ENCODE results near the gene ZNF282. TPM values are rescaled to one million over a fixed set of nuclear protein-coding genes. Genes with fewer than 3 reads are reported as not detected.

The ZNF282 gene
- total RNA-seq, 1 donor from 2014 or later, result 17.3 TPM

DNA sequence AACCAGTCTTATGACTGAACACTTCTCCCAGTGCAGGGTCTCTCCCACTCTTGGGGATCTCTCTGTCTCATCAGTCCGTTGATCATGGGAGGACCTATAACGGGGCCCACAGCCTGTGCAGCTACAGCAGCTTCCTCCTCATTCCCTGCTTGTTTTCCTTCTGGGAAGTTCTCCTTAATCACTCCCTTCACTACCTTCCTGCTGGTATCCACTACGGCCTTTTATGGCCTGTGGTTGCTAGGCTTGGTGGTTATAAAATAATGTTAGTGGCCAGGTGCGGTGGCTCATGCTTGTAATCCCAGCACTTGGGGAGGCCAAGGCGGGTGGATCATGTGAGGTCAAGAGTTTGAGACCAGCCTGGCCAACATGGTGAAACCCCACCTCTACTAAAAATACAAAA lies 3.5 kb upstream of the ZNF282 start:
- DNase-seq (ENCODE audit: low spot score), result no peak

- DNase-seq (ENCODE audit: low spot score), result no peak
Measured at GRCh38 chr7:149194799-149195179, 557 bp upstream of the ZNF282 start.

- no peak for DNase-seq (ENCODE audit: low spot score)
Measured at GRCh38 chr7:149196151-149196704, 882 bp downstream of the ZNF282 start.

- no peak for DNase-seq (ENCODE audit: low spot score)
Measured at GRCh38 chr7:149196705-149197171, 1.4 kb downstream of the ZNF282 start.

GRCh38 chr7:149197675-149198074 lies 2.3 kb downstream of the ZNF282 start:
- no peak for DNase-seq (ENCODE audit: low spot score)

DNA sequence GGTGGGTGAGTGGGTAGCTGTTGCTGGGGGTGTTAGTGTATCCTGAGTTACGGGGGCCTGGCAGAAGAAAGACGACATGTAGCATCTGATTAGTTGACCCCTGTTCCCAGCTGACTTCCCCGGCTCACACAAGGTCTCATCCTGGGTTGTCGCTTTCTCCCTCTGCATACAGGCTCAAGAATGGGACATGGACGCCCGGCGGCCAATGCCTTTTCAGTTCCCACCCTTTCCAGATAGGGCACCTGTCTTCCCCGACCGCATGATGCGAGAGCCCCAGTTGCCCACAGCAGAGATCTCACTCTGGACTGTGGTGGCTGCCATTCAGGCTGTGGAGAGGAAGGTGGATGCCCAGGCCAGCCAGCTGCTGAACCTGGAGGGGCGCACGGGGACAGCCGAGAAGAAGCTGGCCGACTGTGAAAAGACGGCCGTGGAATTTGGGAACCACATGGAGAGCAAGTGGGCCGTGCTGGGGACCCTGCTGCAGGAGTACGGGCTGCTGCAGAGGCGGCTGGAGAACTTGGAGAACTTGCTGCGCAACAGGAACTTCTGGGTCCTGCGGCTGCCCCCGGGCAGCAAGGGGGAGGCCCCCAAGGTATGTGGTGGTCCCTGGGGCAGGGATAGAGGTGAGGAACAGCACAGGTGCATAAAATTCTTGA lies 2.9 kb downstream of the ZNF282 start:
- DNase-seq (ENCODE audit: low spot score), result no peak

DNA sequence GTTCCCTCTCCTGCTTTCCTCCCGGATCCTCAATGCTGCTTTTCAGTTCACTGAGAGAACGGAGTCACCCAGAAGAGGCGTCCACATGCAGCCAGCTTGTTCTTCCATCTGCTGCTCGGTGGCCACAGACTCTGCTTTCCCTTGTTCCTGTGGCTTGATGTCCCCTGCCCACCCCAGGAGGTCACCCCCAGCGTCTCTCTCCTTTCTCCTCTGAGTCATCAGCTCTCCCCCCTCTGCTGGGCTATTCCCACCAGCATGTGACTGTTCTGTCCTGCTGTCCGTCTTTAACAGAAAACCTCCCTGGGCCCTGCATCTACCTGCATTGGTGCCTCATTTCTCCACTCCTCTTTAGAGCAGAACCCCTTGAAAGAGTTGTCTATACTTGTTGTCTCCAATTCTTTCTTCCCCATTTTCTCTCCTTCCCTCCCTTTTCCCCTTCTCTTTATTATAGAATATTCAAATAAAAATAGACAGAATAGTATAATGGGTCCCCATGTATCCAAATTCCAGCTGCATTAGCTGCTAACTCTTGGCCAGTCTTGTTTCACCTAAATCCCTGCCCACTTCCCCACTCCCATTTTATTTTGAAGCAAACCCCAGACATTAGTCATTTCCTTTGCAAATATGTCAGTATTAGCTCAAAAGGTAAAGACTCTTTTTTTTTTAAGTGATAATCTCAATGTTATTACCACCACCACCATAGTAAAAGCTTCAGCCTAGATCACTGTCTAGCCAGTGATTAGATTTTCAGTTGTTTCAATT lies 4.1 kb downstream of the ZNF282 start:
- no peak for DNase-seq (ENCODE audit: low spot score)

GRCh38 chr7:149202831-149203231 lies 7.5 kb downstream of the ZNF282 start:
- no peak for DNase-seq (ENCODE audit: low spot score)

DNA sequence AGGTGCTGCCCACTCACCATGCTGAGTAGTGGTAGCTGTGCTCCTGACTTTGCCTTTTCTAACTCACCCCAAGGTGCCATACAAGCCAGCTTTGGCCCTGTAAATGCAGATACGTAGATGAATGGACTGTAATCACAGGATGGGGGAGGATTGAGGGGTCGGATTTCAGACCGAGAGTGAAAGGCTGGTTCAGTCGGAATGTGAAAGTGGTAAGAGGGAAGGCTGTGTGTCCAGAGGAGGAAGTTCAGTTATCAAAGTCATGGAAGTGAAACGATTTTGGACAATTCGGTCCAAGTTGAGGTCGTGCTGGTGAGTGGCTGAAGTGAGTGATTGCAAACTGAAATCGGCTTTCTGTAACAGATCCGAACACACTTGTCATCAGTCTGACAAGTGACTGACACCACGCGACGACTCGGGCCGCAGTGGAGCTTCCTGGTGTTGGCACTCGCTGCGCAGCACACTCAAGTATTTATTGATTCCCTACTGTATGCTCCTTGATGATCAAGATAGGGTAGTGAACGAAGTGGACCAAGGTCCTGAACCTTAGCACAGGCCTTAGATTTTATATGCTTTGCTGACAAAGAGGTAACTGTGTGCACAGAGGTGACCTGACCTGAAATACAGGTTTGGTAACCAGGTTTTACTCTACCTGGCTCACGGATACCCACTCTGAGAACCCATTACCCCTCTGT lies 10.5 kb downstream of the ZNF282 start:
- DNase-seq (ENCODE audit: low spot score), result no peak

GRCh38 chr7:149207324-149208035 lies 12.1 kb downstream of the ZNF282 start:
- no peak for DNase-seq (ENCODE audit: low spot score)

DNA sequence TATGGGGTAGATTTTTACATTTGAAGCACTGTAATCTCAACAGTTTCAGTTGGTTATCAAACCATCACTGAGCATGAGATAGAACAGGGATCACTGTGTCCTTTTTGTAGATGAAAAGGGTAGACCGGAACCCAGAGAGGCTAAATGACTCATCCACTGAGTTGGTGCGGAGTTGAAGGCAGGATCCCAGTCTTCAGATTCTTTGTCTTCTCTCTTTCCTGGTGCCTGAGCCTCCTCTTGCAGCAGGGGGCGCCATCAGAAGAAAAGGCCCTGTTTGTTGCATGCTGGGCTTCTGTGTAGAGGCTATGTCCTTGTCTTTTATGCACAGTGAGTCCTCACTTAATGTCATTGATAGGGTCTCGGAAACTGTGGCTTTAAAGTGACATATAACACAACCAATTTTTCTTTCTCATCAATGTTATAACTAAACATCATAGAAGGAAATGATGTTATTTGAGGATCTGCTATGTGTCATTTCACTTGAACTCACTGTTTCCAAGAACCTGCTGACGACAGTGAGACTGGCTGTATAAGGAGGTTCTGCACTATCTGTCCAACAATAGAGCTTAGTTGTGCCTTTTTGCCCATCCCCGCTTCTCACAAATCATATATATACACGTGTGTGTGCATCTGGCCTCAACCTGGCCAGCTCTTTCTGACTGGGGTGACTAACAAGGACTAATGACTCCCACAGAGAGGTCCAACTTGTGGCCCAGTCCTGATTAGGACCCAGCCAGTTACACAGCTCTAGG lies 14.3 kb downstream of the ZNF282 start:
- no peak for DNase-seq (ENCODE audit: low spot score)

DNA sequence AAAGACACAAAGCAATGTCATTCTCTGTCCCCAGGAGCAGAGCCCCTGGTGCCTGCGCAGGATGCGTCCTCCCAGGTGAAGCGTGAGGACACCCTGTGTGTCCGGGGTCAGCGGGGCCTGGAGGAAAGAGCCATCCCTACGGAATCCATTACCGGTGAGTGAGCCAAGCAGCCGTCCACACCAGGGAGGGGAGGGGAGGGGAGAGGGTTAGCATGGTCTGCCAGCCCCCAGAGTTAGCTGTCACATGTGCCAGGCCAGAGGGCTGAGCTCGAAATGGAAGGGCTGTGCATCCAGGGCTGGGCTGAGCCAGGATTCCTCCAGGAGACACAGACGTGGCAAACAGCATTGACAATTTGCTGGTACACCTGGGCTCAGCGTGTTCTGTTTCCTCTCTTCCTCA lies 15.2 kb downstream of the ZNF282 start:
- DNase-seq (ENCODE audit: low spot score), result no peak

- no peak for DNase-seq (ENCODE audit: low spot score)
Measured at GRCh38 chr7:149214020-149214720, 18.8 kb downstream of the ZNF282 start.

DNA sequence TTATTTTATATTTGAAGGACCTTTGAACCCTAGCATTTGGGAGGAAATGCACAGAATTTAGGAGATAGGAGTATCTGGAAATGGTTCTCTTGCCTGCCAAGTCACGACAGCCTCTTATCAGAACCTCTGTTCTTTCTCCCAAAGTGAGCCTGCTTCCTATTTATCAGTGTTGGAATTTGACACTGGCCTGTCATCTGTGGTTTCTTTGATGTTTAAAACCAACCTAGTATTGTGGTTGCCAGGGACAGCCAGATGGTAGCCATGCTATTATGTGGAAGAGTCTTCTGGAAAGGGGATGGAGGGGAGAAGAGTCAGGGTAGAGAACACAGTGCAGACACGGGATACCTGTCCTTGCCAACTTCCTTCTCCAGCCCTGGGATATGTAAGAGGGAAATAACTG lies 21.1 kb downstream of the ZNF282 start:
- no peak for DNase-seq (ENCODE audit: low spot score)

GRCh38 chr7:149217570-149217969 lies 22.2 kb downstream of the ZNF282 start:
- DNase-seq (ENCODE audit: low spot score), result no peak

DNA sequence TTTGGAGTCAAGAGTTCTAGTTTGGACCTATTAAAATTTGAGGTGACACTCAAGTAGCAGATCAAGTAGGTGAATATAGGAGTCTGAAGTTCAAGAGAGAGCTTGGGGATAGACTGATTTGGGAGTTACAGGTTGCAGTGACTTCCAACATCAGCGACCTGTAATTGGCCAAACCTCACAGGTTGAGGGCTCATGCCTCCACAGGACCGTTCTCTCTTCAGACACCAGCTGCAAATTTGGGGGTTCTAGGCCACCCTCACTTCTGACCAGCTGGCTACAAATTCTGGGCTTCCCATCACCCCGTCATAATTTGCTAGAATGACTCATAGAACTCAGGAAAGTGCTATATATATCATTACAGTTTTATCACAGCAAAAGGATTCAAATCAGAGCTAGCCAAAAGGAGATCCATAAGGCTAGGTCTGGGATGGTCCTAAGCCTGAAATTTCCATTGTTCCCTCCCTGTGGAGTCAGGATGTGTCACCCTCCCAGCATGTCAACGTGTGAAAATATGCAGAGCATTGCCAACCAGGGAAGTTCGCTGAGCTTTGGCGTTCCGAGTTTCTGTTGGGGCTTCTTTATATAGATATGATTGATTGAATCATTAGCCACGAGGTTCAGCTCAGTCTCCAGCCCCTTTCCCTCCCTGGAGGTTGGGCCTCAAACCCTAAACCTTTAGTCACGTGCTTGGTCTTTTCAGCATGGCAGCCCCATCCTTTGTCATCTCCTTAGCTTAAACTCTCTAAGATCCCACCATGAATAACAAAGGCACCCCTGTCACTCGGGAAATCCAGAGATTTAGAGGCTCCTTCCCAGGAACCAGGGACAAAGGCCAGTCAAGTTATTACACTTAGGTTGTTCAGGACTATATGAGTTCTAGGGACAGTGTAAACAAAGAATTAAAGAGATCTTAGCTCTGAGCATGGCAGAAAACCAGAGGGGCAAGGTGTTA lies 23.4 kb downstream of the ZNF282 start:
- no peak for DNase-seq (ENCODE audit: low spot score)

DNA sequence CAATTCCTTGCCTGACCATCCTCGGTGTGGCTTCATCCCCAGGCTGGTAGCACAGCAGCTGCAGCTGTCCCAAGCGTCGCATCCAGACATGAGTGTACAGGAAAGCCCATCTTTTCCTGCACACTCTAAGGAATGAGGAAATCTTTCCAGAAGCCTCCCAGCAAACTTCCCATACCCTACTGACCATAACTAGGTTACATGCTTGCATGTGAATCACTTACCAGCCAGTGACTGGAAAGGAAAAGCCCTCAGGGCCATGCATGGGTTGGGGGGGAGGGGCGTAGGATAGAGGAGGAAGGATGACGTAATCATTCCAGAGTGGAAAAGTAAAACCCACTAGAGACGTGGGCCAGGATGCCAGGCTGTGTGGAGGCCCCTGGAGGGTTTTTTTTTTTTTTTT lies 25.2 kb downstream of the ZNF282 start:
- no peak for DNase-seq (ENCODE audit: low spot score)

DNA sequence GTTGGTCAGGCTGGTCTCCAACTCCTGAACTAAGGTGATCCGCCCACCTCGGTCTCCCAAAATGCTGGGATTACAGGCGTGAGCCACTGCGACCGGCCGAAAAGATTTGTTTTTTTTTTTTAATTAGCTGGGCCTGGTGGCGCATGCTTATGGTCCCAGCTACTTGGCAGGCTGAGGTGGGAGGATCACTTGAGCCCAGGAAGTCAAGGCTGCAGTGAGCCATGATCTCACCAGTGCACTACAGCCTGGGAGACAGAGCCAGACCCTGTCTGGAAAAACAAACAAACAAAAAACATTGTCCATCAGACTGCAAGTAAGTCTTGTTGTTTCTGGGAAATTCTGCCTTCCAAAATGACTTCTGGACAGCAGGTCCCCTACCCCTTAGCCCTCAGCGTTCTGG lies 27.8 kb downstream of the ZNF282 start:
- DNase-seq (ENCODE audit: low spot score), result no peak

GRCh38 chr7:149223761-149224160 lies 28.4 kb downstream of the ZNF282 start:
- DNase-seq (ENCODE audit: low spot score), result no peak

All from umbilical cord (tissue), 2 donors.